ENCODE data around the gene AHCYL2. TPM values are rescaled to one million over a fixed set of nuclear protein-coding genes. Genes with fewer than 3 reads are reported as not detected.

Gene AHCYL2
- total RNA-seq, 4 donors from 2014 or later, result 93.7 to 635 (median 551) TPM

- H3K9me3 ChIP-seq, result no peaks in the 10 kb centered on the region
- no peaks in the 10 kb centered on the region for H3K27me3 ChIP-seq
- WGBS, 2 donors (ENCODE audit: low coverage in 1 of 2), result 87 to 89% methylated on average over 3 to 10 of the region's 10 CpGs
- H3K27ac ChIP-seq, result no peak overlapping the region
- H3K4me3 ChIP-seq, result no peak overlapping the region
- intact Hi-C loops (cut with DNase I; ENCODE audit: low total_unique reads), result no loop called here
- in situ Hi-C loops (cut with MboI; ENCODE audit: low pct_ligation_motif_present in 1 of 4, low pct_unique_long_range_greater_than_20kb in 1 of 4, low sequenced_read_pairs in 3 of 4), result no loop called here
- no peaks in the 10 kb centered on the region for H3K36me3 ChIP-seq
- H3K4me1 ChIP-seq, result peaks cover 0 to 5% (median 0%) of the 10 kb centered on the region in 4 donors
- no peak for TF ChIP-seq POLR2A (IDR thresholded peaks at IDR 0.05)
- no peak for TF ChIP-seq CTCF (IDR thresholded peaks at IDR 0.05)
- TF ChIP-seq EP300 (IDR thresholded peaks at IDR 0.05; ENCODE audit: low read depth), result no peak
- no peak for TF ChIP-seq POLR2AphosphoS5 (IDR thresholded peaks at IDR 0.05)
- DNase-seq, result no peak
Observed at GRCh38 chr7:129240119-129240820, 15.4 kb downstream of the AHCYL2 start.

GRCh38 chr7:129244220-129244619 lies 19.4 kb downstream of the AHCYL2 start:
- Histone ChIP-seq H3K4me3 (no peak overlapping the region), H3K4me1 (peaks cover 0 to 3% (median 0%) of the 10 kb centered on the region in 4 donors), H3K36me3 (no peaks in the 10 kb centered on the region), H3K27ac (no peak overlapping the region), H3K27me3 (no peaks in the 10 kb centered on the region), H3K9me3 (no peaks in the 10 kb centered on the region)
- TF ChIP-seq POLR2AphosphoS5 (IDR thresholded peaks at IDR 0.05) (no peak), EP300 (IDR thresholded peaks at IDR 0.05; ENCODE audit: low read depth) (no peak), POLR2A (IDR thresholded peaks at IDR 0.05) (no peak), CTCF (IDR thresholded peaks at IDR 0.05) (no peak)
- in situ Hi-C loops (cut with MboI; ENCODE audit: low pct_ligation_motif_present in 1 of 4, low pct_unique_long_range_greater_than_20kb in 1 of 4, low sequenced_read_pairs in 3 of 4) (no loop called here), intact Hi-C loops (cut with DNase I; ENCODE audit: low total_unique reads) (no loop called here)
- no peak for DNase-seq
- WGBS, 2 donors (ENCODE audit: low coverage in 1 of 2), result 96% methylated on average over 1 of the region's 1 CpG; no CpG with 5 or more reads in 1 of the 2 donors

- intact Hi-C loops (cut with DNase I; ENCODE audit: low total_unique reads), result no loop called here
Observed at GRCh38 chr7:129245533-129245932, 20.7 kb downstream of the AHCYL2 start.

GRCh38 chr7:129247087-129247486 lies 22.3 kb downstream of the AHCYL2 start:
- no peaks in the 10 kb centered on the region for H3K36me3 ChIP-seq
- no peaks in the 10 kb centered on the region for H3K27me3 ChIP-seq
- TF ChIP-seq EP300 (IDR thresholded peaks at IDR 0.05; ENCODE audit: low read depth) (no peak), CTCF (IDR thresholded peaks at IDR 0.05) (no peak), POLR2AphosphoS5 (IDR thresholded peaks at IDR 0.05) (no peak)
- intact Hi-C loops (cut with DNase I; ENCODE audit: low total_unique reads) (no loop called here), in situ Hi-C loops (cut with MboI; ENCODE audit: low pct_ligation_motif_present in 1 of 4, low pct_unique_long_range_greater_than_20kb in 1 of 4, low sequenced_read_pairs in 3 of 4) (no loop called here)
- no peaks in the 10 kb centered on the region for H3K9me3 ChIP-seq
- H3K4me3 ChIP-seq, result no peak overlapping the region
- DNase-seq, result no peak
- H3K4me1 ChIP-seq, result peaks cover 0 to 3% (median 0%) of the 10 kb centered on the region in 4 donors
- WGBS, 2 donors (ENCODE audit: low coverage in 1 of 2), result 86% methylated on average over 2 of the region's 2 CpGs
- no peak overlapping the region for H3K27ac ChIP-seq

More at GRCh38 chr7:129245533-129245932, 20.7 kb downstream of the AHCYL2 start:
- Histone ChIP-seq H3K9me3 (no peaks in the 10 kb centered on the region), H3K4me1 (peaks cover 0 to 3% (median 0%) of the 10 kb centered on the region in 4 donors), H3K27ac (no peak overlapping the region), H3K27me3 (no peaks in the 10 kb centered on the region), H3K4me3 (no peak overlapping the region), H3K36me3 (no peaks in the 10 kb centered on the region)
- in situ Hi-C loops (cut with MboI; ENCODE audit: low pct_ligation_motif_present in 1 of 4, low pct_unique_long_range_greater_than_20kb in 1 of 4, low sequenced_read_pairs in 3 of 4), result no loop called here
- DNase-seq, result no peak
- TF ChIP-seq CTCF (IDR thresholded peaks at IDR 0.05), result no peak
- TF ChIP-seq EP300 (IDR thresholded peaks at IDR 0.05; ENCODE audit: low read depth), result no peak
- no peak for TF ChIP-seq POLR2AphosphoS5 (IDR thresholded peaks at IDR 0.05)
- no peak for TF ChIP-seq POLR2A (IDR thresholded peaks at IDR 0.05)
- 64 to 92% methylated on average over 3 of the region's 3 CpGs for WGBS, 2 donors (ENCODE audit: low coverage in 1 of 2)
